B cell (primary cell): Measurements from ENCODE around the gene NECAB2. TPM values are rescaled to one million over a fixed set of nuclear protein-coding genes. Genes with fewer than 3 reads are reported as not detected.
A peak's percentile ranks its signal among the peaks of the same experiment; 100 is the strongest.

Experiments used
- ATAC-seq: fragments of 200-7000 bp; cut with Tn5 transposase; one replicate; pipeline ENCODE4 v1.10.0; 2021; ENCODE audit warnings: low read depth, mild to moderate bottlenecking, moderate number of reproducible peaks, moderate library complexity
- CTCF ChIA-PET: fragments of 350-600 bp; sonication (Branson Sonifier 250); formaldehyde crosslinking; loops from one replicate; lab custom pipeline; 2021; ENCODE audit warnings: antibody characterized with exemption, inconsistent platforms; lab: Charles Lee
- POLR2A ChIA-PET: fragments of 350-600 bp; sonication (Branson Sonifier 250); formaldehyde crosslinking; loops from one replicate; lab custom pipeline; 2021; ENCODE audit warnings: antibody characterized with exemption; lab: Charles Lee
- DNase-seq: peaks from one replicate; pipeline ENCODE4 v3.0.0; 2013
- H2AFZ ChIP-seq: 2 replicates; pipeline ENCODE4 v1.6.1; 2012; ENCODE audit warnings: mild to moderate bottlenecking, low read depth, low read length; ENCODE audit not compliant: insufficient read depth, poor library complexity, severe bottlenecking
- H3K27ac ChIP-seq, 2 donors: 1 replicate in 1 of 2; 2 replicates in 1 of 2; pipeline ENCODE4 v1.5.1; 2012 to 2013; ENCODE audit warnings: low read length in 2 of 2, mild to moderate bottlenecking in 2 of 2, moderate library complexity in 1 of 2
- H3K27me3 ChIP-seq, 4 experiments: fragments of 200-600 bp in 1 of 4; sonication (generic) in 1 of 4; replicated peaks in 1 of 4; 1 replicate in 2 of 4; 2 replicates in 2 of 4; pipeline versions ENCODE4 v1.6.1 to v1.7.0; 2013 to 2016; ENCODE audit warnings: low read length in 3 of 4, mild to moderate bottlenecking in 2 of 4, mixed read lengths in 1 of 4, moderate library complexity in 1 of 4; ENCODE audit not compliant: insufficient read depth in 4 of 4, control insufficient read depth in 3 of 4; ENCODE audit errors: control extremely low read depth in 1 of 4
- H3K36me3 ChIP-seq, 2 experiments: replicated peaks in 1 of 2; 1 replicate in 1 of 2; 2 replicates in 1 of 2; pipeline versions ENCODE4 v1.6.1 to v1.7.1; 2013; ENCODE audit warnings: low read length in 1 of 2; ENCODE audit not compliant: insufficient read depth in 2 of 2, control insufficient read depth in 1 of 2; ENCODE audit errors: control extremely low read depth in 1 of 2, extremely low read depth in 1 of 2
- H3K4me1 ChIP-seq, 2 donors: fragments of 200-600 bp in 1 of 2; sonication (generic) in 1 of 2; 1 replicate in 1 of 2; 2 replicates in 1 of 2; pipeline versions ENCODE4 v1.5.1 to v1.6.1; 2013 to 2017; ENCODE audit warnings: low read length in 2 of 2; ENCODE audit not compliant: control insufficient read depth in 2 of 2, insufficient read depth in 2 of 2
- H3K4me2 ChIP-seq: replicated peaks from 2 replicates; pipeline ENCODE3; 2012; ENCODE audit warnings: mild to moderate bottlenecking, low read depth, low read length; ENCODE audit not compliant: poor library complexity, severe bottlenecking
- H3K4me3 ChIP-seq, 5 experiments: fragments of 200-600 bp in 1 of 5; sonication (generic) in 1 of 5; 1 replicate in 3 of 5; 2 replicates in 2 of 5; pipeline versions ENCODE4 v1.5.1 to v1.7.0; 2011 to 2016; ENCODE audit warnings: low read length in 4 of 5, mild to moderate bottlenecking in 4 of 5, low read depth in 2 of 5, control low read depth in 1 of 5, moderate library complexity in 1 of 5; ENCODE audit not compliant: insufficient read depth in 1 of 5; ENCODE audit errors: control extremely low read depth in 1 of 5, extremely low read depth in 1 of 5
- H3K79me2 ChIP-seq: fragments of 200-600 bp; sonication (generic); one replicate; pipeline ENCODE4 v1.6.0; 2016; ENCODE audit warnings: low read length; ENCODE audit not compliant: control insufficient read depth, insufficient read depth
- H3K9ac ChIP-seq: fragments of 200-600 bp; sonication (generic); 2 replicates; pipeline ENCODE4 v1.6.1; 2017; ENCODE audit warnings: mild to moderate bottlenecking, low read length, moderate library complexity
- H3K9me3 ChIP-seq, 3 donors: one replicate each; pipeline versions ENCODE4 v1.6.1 to v1.7.1; 2013; ENCODE audit warnings: low read length in 2 of 3; ENCODE audit not compliant: control insufficient read depth in 2 of 3, insufficient read depth in 1 of 3; ENCODE audit errors: control extremely low read depth in 1 of 3
- H4K20me1 ChIP-seq: 2 replicates; pipeline ENCODE4 v1.6.0; 2012; ENCODE audit warnings: mild to moderate bottlenecking, low read length; ENCODE audit not compliant: insufficient read depth, control insufficient read depth, poor library complexity, severe bottlenecking
- H3K27ac Mint-ChIP-seq: one replicate; pipeline ENCODE4 v1.8.0; 2021; ENCODE audit warnings: mixed read lengths
- H3K27me3 Mint-ChIP-seq: one replicate; pipeline ENCODE4 v1.8.0; 2021; ENCODE audit warnings: mixed read lengths
- H3K4me1 Mint-ChIP-seq: one replicate; pipeline ENCODE4 v1.8.0; 2021; ENCODE audit warnings: mixed read lengths
- H3K4me3 Mint-ChIP-seq: one replicate; pipeline ENCODE4 v1.8.0; 2021; ENCODE audit warnings: mixed read lengths
- H3K9me3 Mint-ChIP-seq: one replicate; pipeline ENCODE4 v1.8.0; 2022; ENCODE audit warnings: mixed read lengths; ENCODE audit not compliant: insufficient read depth
- CTCF ChIP-seq: fragments of 200-600 bp; IDR thresholded peaks from one replicate; pipeline ENCODE4 v1.8.0; 2022; ENCODE audit warnings: antibody characterized with exemption, mild to moderate bottlenecking
- EZH2 ChIP-seq: IDR thresholded peaks from 2 replicates; pipeline ENCODE4 v1.6.1; 2012; ENCODE audit warnings: borderline replicate concordance, low read depth, mild to moderate bottlenecking, moderate library complexity, low read length; ENCODE audit not compliant: insufficient read depth, poor library complexity, severe bottlenecking
- WGBS: methylation state at CpG from one replicate; pipeline ENCODE4 v1.1.5; 2013; ENCODE audit warnings: missing lambda C conversion rate; ENCODE audit not compliant: insufficient coverage; 5-methylcytosine and 5-hydroxymethylcytosine counted together
- intact Hi-C: fragments of 100-400 bp; cut with micrococcal nuclease; formaldehyde crosslinking; loops from one replicate; pipeline ENCODE4 v1.10.0; 2022
- polyA plus RNA-seq: library from polyadenylated mRNA; depleted of rRNA; stranded (reverse); fragments of >200 nt; gene quantifications from 2 replicates; pipeline ENCODE4 v1.2.3, GENCODE V29; 2012
- total RNA-seq, 2 donors: library from RNA; stranded (reverse); fragments of 120-200 nt in 1 of 2; gene quantifications; 1 replicate in 1 of 2; 2 replicates in 1 of 2; pipeline versions ENCODE4 v1.2.3 to v1.2.4, GENCODE V29; 2013 to 2022

The NECAB2 gene
- total and polyA plus RNA-seq, 2 donors (not counting 1 experiment from before 2014, with no cell fraction given): not detected

- no peak for DNase-seq
- Mint-ChIP-seq H3K4me3 (peak overlapping the region; percentile 21), H3K4me1 (peaks cover 6% of the 10 kb centered on the region), H3K27me3 (peaks cover 10% of the 10 kb centered on the region), H3K27ac (no peak overlapping the region), H3K9me3 (no peaks in the 10 kb centered on the region)
- CTCF ChIA-PET: interaction anchor here (1.1 kb wide), 1 partner anchor 12 kb away, joined by 3 read pairs; no protein-coding TSS in a partner anchor
- no peak for ATAC-seq
- Histone ChIP-seq H3K9ac (no peak overlapping the region), H4K20me1 (no peaks in the 10 kb centered on the region), H3K4me2 (no peak overlapping the region), H3K4me1 (peaks cover 0 to 4% of the 10 kb centered on the region in 2 donors), H3K9me3 (no peaks in the 10 kb centered on the region), H3K36me3 (no peaks in the 10 kb centered on the region), H3K4me3 (no peak overlapping the region), H3K27me3 (peaks cover 0 to 17% (median 5%) of the 10 kb centered on the region in 4 experiments), H3K79me2 (no peaks in the 10 kb centered on the region), H2AFZ (no peak overlapping the region), H3K27ac (no peak overlapping the region)
- intact Hi-C loops: no loop called here
- WGBS: 48% methylated on average over 16 of the region's 18 CpGs
- TF ChIP-seq CTCF (no peak), EZH2 (no peak)
- POLR2A ChIA-PET: no interaction called here
Measured at GRCh38 chr16:83969771-83970429, 1.9 kb downstream of the NECAB2 start.

- no peak overlapping the region for H3K4me3 Mint-ChIP-seq
- no peaks in the 10 kb centered on the region for H3K9me3 Mint-ChIP-seq
- peaks cover 0 to 17% (median 5%) of the 10 kb centered on the region in 4 experiments for H3K27me3 ChIP-seq
- no peaks in the 10 kb centered on the region for H3K36me3 ChIP-seq
- intact Hi-C loops: no loop called here
- H3K27me3 Mint-ChIP-seq: peaks cover 10% of the 10 kb centered on the region
- peaks cover 0 to 4% of the 10 kb centered on the region in 2 donors for H3K4me1 ChIP-seq
- H3K4me3 ChIP-seq: no peak overlapping the region
- no peaks in the 10 kb centered on the region for H3K79me2 ChIP-seq
- no peak overlapping the region for H3K27ac ChIP-seq
- DNase-seq (no peak), ATAC-seq (no peak)
- H3K9ac ChIP-seq: no peak overlapping the region
- no peak overlapping the region for H2AFZ ChIP-seq
- peaks cover 6% of the 10 kb centered on the region for H3K4me1 Mint-ChIP-seq
- H4K20me1 ChIP-seq: no peaks in the 10 kb centered on the region
- H3K4me2 ChIP-seq: no peak overlapping the region
- 79% methylated on average over 3 of the region's 6 CpGs for WGBS
- ChIA-PET POLR2A (no interaction called here), CTCF (interaction anchor here (1.1 kb wide), 1 partner anchor 12 kb away, joined by 3 read pairs; no protein-coding TSS in a partner anchor)
- H3K9me3 ChIP-seq: no peaks in the 10 kb centered on the region
- no peak overlapping the region for H3K27ac Mint-ChIP-seq
- TF ChIP-seq EZH2 (no peak), CTCF (no peak)
Measured at GRCh38 chr16:83970430-83970815, 2.4 kb downstream of the NECAB2 start.
